K562 treated with DMSO at 1 percent for 48 hours (cell line): ENCODE measurements around the gene TUBB. TPM values are rescaled to one million over a fixed set of nuclear protein-coding genes. Genes with fewer than 3 reads are reported as not detected.

Experiments
- total RNA-seq: library from RNA; unstranded; fragments of 300-600 nt; gene quantifications from 2 replicates; pipeline ENCODE4 v1.2.3, GENCODE V29; 2022; ENCODE audit warnings: low replicate concordance; ENCODE audit errors: extremely low read depth

TUBB gene
- 976 and 1,473 TPM in 2 replicates for total RNA-seq

DNA sequence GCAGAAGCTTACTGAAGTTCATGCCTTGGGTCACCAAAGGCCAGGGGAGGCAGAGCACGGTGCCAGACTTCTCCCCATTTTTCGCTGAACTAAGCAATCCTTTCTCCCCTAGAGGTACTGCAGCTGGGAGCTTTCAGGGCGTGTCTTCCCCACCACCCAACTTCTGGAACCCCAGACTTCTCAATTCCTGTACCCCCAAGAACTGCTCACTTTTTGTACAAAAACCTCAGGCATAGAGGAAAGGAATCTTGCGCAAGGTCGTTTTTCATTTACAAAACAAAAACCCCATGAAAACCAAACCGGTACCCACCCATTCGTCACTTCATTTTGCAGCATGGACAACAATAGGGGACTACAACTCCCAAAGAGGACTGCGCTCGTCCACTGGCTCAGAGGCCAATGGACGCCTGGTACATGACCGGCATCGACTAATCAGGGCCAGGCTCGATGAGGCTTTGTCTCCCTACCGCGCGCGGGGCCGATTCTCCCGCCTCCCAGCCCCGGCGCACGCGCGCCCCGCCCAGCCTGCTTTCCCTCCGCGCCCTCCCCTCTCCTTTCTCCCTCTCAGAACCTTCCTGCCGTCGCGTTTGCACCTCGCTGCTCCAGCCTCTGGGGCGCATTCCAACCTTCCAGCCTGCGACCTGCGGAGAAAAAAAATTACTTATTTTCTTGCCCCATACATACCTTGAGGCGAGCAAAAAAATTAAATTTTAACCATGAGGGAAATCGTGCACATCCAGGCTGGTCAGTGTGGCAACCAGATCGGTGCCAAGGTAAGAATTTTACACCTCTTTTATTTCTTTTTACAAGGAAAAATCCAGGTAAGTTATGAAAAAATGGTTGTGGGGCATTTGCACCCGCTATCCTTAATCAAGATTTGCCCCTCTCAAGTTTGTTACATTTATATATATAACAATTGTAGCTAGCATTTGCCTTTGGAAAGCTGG lies at the start of gene TUBB:
Gene TUBB, plus strand, starts transcription at position 562 of the 947 bp plus-strand sequence. Its CDS starts 155 bp downstream, at position 717.

DNA sequence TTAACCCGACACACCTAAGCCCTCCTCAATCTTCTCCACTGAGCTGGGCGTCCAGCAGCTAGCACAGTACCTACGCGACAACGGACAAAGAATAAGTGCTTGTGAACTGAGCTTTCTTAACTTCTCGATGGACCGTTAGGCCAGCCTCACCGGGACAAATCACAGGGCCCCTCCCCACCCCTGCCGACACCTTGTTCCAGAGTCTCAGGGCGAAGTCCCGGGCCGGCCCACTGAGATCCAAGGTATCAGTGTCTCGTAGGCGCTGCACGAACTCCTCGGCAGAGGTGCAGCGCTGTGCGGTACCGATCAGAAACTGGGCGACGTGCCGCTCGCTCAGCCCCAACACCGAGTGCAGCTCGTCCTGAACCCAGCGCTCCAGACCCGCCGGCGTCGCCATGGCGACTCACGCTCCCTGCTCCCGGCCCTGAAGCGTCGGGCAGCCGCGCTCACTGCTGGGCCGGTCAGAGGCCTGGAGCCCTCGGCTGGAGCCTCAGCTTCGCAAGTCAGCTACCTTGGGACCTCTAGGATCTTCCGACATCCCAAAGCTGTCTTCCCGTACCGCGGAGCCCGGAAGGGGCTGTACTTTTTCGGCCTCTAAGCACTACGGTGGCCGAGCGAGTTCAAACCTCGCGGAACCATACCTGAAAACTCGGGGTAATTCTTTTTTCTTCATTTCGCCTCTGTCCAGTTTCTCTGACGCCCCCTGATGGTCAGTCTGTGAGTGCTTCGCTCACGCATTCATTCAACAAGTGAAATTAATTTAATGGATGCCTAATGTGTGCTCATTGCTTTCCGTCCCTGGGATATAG lies 47.5 kb upstream of the TUBB start, which contains the start of gene DHX16:
Gene DHX16, minus strand, starts transcription at position 562 of the 809 bp plus-strand sequence. Its CDS starts 165 bp downstream, at position 397.

DNA sequence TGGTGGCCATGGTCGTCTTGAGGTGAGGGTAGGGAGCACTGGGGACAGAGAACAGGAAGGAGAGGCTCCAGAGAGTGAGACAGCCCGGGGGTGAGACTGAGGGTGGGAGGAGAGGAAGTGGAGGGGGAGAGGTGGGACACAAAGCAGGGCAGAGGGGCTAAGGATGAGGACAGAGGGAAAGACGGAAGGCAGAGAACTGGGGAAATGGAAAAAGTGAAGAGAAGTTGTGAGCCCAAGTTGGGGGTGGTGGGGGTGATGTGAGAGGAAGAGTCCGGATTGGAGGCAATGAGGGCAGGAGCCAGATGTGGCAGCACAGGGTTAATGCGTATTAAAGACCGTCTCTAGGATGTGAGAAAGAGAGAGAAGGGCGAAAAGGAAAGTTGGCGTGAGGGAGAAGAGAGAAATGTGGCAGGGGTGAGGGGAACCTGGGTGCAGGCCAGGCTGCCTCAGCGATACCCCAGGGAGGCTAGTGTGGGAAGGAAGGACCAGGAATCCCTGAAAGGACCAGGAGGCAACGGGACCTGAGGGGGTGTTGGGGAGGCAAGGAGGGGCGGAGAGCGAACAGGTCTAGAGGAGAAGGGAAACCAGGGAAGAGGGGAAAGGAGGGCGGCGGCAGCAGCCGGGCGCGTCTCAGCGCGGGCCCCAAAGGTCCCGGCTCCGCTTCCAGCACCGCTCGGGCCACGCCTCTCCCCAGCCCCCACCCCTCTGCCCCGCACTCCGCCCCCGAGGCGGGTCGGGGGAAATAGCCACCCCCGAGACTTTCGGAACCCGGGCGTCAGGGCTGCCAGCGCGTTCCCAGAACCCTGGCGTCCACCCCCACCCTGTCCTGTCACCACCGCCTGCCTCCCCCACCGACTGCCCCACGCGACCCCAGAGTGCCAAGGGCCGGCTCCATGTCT lies 33.9 kb upstream of the TUBB start, which contains the start of gene PPP1R18:
Gene PPP1R18, minus strand, starts transcription at position 637 of the 899 bp plus-strand sequence. Its CDS starts 627 bp downstream, at position 10.

DNA sequence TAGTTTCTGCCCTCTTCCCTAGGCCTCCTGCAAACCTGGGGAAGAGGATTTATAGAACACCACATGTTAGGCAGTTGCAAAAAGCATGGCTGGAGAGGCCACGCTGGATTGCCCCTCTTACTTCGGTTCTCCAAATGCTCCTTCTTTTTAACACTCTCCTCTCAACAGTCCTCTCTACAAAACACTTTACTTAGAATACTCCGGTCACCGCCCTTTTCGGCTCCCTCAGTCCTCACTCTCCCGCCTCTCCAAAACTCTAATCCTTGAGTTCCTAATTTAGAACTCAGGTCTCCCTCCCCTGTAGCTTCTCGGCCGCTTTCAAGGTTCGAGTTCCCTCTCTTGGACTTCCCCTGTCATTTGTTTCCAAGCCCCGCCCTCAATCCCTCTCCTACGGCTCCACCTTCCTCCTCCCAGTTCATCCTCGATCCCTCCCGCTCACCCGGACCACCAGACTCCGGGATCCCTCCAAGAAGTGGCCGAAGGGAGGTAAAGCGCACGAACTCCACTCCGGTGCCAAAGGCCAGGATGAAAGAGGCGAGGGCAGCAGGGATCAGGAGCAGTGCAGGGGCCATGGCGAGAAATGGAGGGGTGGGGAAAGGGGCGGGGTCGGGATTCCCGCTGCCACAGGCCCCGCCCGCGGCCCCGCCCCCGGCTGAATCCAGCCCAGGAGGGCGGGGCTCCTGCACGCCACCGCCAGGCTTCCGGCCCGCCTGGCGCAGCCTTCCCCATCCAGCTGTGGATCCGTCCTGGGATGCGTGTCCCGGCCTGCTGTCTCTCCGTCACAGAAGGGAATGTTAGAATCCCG lies 29.5 kb upstream of the TUBB start, which contains the start of gene NRM:
Gene NRM, minus strand, starts transcription at position 582 of the 805 bp plus-strand sequence. Its CDS starts 10 bp downstream, at position 572.

DNA sequence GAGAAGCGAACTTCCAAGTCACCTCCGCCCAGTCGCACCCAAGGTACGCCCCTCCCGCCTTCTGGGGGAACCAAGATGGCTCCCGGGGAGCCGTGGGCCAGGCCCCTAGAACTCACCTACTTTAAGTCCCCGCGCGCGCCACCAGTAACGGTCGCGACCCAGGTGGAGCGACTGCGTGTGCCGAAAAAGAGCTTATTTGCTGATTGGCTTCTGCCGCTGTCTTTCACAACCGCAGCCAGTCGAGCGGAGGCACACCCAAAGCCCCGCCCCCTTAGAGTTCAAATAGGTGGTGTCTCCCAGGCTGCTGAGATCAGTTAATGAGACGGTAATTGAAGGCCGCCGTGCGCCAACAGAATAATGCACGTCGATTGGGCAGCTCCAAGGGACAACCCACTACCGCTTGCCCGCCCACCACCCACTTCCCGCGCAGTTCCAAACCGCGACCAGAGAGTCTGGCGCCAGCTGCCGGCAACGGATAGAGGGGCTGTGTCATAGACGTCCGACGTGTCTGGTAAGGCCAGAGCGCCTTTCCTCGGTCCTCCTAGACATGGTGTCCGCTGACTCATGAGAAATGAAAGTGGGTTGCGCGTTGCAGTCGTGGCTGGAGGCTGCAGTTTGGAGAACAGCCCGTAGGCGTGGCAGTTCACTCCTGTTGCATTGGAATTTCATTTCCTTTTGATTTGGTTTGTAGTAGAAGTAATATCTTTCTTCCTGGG lies 2.9 kb upstream of the TUBB start, which contains the start of gene MDC1:
Gene MDC1, minus strand, starts transcription at position 153 of the 716 bp plus-strand sequence. CDS start 2,106 bp downstream, outside the sequence.

DNA sequence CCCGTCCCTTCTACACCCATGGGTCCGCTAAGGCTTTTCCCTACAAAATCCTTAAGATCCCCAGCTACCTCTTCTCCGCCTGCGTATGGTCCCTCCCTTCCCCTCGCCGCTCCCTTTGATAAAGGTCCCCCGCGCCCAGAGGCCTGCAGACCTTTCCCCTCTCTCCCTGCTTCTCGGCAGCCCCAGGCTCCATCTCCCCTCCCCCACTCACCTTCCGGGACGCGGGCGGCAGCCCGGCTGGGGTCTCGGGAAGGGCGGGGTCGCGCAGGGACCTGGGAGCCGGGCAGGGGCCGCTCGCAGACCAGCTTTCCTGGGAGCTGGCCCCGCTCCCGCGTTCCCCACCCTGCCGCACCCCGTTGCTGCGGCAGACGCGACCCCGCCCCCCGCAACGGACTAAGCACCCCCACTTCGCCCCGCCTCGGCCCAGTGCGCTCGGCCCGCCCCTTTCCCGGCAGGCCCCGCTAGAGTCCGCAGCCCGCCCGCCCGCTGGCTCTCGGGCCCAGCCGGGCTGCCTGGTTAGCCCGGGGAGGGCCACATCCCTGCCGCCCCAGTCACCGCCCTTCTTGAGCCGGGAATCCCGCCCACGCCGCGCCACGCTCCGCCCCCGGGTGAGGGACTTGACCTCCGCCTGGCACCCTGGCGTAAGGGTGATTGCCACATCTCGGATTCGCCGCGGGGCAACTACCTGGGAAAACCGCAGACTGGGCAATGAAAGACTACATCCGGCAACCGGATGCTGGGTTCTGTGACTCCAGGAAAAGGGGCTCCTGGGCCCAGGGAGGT lies 22.4 kb downstream of the TUBB start, which contains the start of gene FLOT1:
Gene FLOT1, minus strand, starts transcription at position 372 of the 783 bp plus-strand sequence. CDS start 498 bp downstream, outside the sequence.

DNA sequence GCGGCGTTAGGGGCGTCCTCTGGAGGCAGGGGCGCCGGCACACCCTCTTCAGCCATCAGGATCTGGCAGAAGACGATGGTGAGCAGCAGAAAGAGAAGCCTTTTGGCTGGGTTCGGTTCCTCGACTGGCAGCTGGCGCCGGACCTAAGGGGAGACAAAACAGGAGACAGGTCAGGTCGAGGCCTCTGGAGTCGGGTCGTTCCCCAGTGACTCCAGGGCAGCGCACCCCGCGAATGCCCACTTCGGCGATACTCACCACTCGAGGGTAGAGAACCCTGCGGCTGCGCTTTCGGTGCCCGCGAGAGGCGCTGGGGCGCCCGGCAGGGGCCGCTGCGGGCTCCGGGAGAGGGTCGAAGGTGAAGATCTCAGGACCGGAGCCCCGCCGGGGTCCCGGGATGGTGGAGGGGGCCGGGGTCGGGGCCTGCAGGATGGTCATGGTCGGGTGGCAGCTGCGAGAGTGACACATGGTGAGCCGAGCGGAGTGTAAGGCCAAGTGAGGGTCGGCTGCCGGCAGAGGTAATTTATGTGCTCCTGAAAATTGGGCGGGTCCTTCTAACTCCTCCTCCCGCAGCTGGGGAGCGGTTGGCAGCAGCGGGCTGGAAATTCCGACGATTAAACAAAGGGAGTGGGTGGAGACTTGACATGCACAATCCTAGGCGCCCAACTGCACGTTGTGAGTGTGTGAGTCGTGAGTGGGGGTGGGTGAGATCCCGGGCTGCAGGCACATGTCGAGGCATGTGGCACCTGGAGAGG lies 24.1 kb downstream of the TUBB start, which contains the start of gene IER3:
Gene IER3, minus strand, starts transcription at position 494 of the 752 bp plus-strand sequence. Its CDS starts 29 bp downstream, at position 465.

Other genes with a start within 250 kb of the TUBB start
- gene HLA-E, start 230.8 kb upstream of the TUBB start, total RNA-seq: not detected in 2 replicates
- gene GNL1, start 163.9 kb upstream of the TUBB start, total RNA-seq: not detected in 2 replicates
- not detected in 2 replicates for gene PRR3, start 163.1 kb upstream of the TUBB start, total RNA-seq
- not detected in 2 replicates for gene ABCF1, start 148.9 kb upstream of the TUBB start, total RNA-seq
- not detected in 2 replicates for gene PPP1R10, start 103.1 kb upstream of the TUBB start, total RNA-seq
- gene MRPS18B, start 102.5 kb upstream of the TUBB start, total RNA-seq: not detected in 2 replicates
- gene ATAT1, start 93.5 kb upstream of the TUBB start, total RNA-seq: not detected in 2 replicates
- gene C6orf136, start 73.2 kb upstream of the TUBB start, total RNA-seq: not detected in 2 replicates
- gene DHX16, start 47.3 kb upstream of the TUBB start, total RNA-seq: not detected in 2 replicates
- gene PPP1R18, start 33.7 kb upstream of the TUBB start, total RNA-seq: not detected in 2 replicates
- not detected in 2 replicates for gene NRM, start 29.4 kb upstream of the TUBB start, total RNA-seq
- gene MDC1, start 3.1 kb upstream of the TUBB start, total RNA-seq: 246 TPM in 1 of 2 replicates, not detected in the other
- 531 TPM in 1 of 2 replicates, not detected in the other for gene FLOT1, start 22.3 kb downstream of the TUBB start, total RNA-seq
- gene IER3, start 24.2 kb downstream of the TUBB start, total RNA-seq: not detected in 2 replicates
- not detected in 2 replicates for gene DDR1, start 164.2 kb downstream of the TUBB start, total RNA-seq
- gene GTF2H4, start 187.9 kb downstream of the TUBB start, total RNA-seq: not detected in 2 replicates
- 1,268 TPM in 1 of 2 replicates, not detected in the other for gene VARS2, start 193.9 kb downstream of the TUBB start, total RNA-seq
- gene SFTA2, start 211.8 kb downstream of the TUBB start, total RNA-seq: not detected in 2 replicates
- gene MUCL3, start 220.6 kb downstream of the TUBB start, total RNA-seq: not detected in 2 replicates